NB4 (cell line): ENCODE data around the gene RAC2.

Experiments used
- DNase-seq: peaks from one replicate; pipeline ENCODE4 v3.0.0; 2010; ENCODE audit warnings: low read depth
- H3K4me3 ChIP-seq: one replicate; pipeline ENCODE4 v1.5.1; 2011; ENCODE audit warnings: mild to moderate bottlenecking, low read depth, low read length, moderate library complexity
- MYC ChIP-seq: IDR thresholded peaks from 2 replicates; pipeline ENCODE4 v1.6.1; 2011; ENCODE audit warnings: low read depth, low read length
- POLR2A ChIP-seq: IDR thresholded peaks from 2 replicates; pipeline ENCODE4 v1.6.1; 2011; ENCODE audit warnings: mild to moderate bottlenecking; ENCODE audit not compliant: insufficient read length; ENCODE audit errors: extremely low read depth
- TF ChIP-seq, protein P1 (sequence below): IDR thresholded peaks from one replicate; pipeline ENCODE4 v1.5.1; 2012; ENCODE audit warnings: low read depth, low read length
- TF ChIP-seq, protein P2 (sequence below): IDR thresholded peaks from 2 replicates; pipeline ENCODE4 v1.6.1; 2011; ENCODE audit warnings: low read depth, low read length

Gene RAC2

DNA sequence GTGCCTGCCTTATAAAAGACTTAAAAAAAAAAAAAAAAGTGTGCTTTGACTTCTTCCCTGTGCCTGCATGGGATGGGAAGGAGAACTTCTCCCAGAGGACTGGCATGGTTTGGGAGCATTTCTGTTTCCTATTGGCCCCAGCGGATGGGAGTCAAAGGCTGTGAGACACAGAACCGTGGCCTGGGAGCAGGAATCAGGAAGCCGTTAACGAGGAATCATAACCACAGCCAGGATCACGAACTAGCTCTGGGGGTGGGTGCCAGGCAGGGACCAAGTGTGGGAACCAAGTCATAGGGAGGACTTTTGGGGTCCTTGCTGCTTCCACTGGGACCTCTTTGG is 56.5 kb downstream of the RAC2 start:
- DNase-seq, result no peak
- H3K4me3 ChIP-seq, result no peak overlapping the region
- TF ChIP-seq, protein P1, sequence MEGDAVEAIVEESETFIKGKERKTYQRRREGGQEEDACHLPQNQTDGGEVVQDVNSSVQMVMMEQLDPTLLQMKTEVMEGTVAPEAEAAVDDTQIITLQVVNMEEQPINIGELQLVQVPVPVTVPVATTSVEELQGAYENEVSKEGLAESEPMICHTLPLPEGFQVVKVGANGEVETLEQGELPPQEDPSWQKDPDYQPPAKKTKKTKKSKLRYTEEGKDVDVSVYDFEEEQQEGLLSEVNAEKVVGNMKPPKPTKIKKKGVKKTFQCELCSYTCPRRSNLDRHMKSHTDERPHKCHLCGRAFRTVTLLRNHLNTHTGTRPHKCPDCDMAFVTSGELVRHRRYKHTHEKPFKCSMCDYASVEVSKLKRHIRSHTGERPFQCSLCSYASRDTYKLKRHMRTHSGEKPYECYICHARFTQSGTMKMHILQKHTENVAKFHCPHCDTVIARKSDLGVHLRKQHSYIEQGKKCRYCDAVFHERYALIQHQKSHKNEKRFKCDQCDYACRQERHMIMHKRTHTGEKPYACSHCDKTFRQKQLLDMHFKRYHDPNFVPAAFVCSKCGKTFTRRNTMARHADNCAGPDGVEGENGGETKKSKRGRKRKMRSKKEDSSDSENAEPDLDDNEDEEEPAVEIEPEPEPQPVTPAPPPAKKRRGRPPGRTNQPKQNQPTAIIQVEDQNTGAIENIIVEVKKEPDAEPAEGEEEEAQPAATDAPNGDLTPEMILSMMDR, result no peak
- TF ChIP-seq MYC, result no peak
- no peak for TF ChIP-seq POLR2A
- TF ChIP-seq, protein P2, sequence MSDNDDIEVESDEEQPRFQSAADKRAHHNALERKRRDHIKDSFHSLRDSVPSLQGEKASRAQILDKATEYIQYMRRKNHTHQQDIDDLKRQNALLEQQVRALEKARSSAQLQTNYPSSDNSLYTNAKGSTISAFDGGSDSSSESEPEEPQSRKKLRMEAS, result no peak

DNA sequence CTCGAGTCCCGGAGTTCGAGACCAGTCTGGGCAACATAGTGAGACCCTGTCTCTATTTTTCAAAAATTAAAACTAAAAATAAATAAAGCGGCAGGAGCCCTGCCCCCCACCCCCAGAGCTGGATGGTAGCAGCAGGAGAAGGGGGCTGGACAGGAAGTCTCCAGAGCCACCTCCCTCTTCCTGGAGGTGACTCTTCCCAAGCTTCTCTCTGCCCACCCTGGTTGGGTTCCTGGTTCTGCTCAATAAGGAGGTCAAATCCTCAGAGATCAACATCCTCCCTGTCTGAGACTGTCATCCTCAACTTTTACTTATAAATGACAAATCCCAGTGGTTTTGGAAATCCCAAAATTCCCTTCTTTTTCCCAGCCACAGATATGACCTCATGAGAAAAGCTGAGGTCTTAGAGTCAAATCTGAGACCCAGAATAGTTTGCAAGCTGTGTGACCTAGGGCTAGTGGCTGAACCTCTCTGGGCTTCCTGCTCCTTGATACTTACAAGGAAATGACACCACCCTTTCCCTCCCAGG is 57.0 kb downstream of the RAC2 start:
- no peak for DNase-seq
- TF ChIP-seq MYC (no peak), POLR2A (no peak)
- TF ChIP-seq, protein P1, result no peak
- TF ChIP-seq, protein P2, result no peak
- no peak overlapping the region for H3K4me3 ChIP-seq

DNA sequence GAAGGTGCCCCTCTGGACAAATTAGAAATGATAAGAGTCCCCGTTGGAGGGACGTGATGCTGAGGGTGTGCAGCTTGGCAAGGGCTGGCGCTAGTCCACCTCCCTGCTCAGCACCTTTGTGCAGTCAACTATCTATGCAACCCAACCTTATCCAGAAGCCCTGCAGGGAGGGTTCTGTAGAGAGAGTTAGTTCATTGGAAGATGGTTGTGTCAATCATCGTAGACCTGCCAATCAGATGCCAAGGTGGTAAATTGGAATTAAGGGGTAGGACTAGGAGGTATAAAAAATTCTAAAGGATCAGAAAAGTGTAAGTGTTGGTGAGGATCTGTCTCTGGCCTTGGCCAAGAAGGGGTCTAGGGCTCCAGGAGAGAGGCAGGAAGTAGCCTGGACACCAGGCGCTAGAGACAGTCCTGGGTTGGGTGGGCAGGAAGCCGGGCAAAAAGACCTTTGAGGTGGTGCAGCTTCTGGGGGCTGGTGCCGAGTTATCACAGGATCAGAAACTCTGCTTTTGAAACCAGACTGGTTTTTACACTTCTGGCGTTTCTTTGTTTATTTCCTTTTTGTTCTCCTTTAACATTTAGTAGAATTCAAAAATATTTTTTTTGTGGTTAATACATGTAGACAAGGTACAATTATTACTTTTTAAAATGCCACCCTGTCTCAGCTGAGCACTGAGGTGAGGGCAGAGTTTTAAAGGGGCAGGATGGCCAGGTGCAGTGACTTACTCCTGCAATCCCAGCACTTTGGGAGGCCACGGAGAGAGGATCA is 57.7 kb downstream of the RAC2 start:
- H3K4me3 ChIP-seq, result no peak overlapping the region
- TF ChIP-seq, protein P2, result no peak
- TF ChIP-seq MYC, result no peak
- no peak for TF ChIP-seq POLR2A
- TF ChIP-seq, protein P1, result no peak
- peak; percentile 81 for DNase-seq

DNA sequence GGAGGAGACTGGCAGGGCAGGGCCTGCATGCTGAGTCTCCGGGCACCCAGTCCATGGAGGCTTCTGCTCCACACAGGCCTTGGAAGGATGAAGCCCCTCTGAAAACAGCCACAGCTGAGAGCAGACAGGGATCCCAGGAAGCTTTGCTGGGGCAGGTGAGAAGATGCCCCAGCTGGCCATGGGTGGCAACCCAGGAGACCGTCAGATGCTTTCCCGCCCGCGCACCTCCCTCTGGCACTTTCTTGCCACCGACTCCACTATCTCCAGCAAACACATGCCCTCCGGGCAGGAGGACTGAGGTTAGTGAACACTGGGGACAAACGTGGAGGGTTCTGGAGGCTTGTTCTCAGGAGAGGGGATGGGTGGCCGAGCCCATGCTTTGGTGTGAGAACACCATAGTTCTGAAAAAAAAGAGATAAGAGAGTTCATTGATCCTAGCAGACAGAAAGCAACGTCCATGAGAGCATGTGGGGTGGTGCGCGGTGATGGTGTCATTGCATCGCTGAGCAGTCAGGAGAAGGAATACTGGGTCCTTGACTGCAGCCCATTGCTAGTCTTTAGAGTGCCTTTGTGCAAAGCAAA is 58.3 kb downstream of the RAC2 start:
- DNase-seq, result no peak
- no peak for TF ChIP-seq POLR2A
- TF ChIP-seq, protein P1, result no peak
- TF ChIP-seq, protein P2, result no peak
- no peak for TF ChIP-seq MYC
- H3K4me3 ChIP-seq, result no peak overlapping the region

DNA sequence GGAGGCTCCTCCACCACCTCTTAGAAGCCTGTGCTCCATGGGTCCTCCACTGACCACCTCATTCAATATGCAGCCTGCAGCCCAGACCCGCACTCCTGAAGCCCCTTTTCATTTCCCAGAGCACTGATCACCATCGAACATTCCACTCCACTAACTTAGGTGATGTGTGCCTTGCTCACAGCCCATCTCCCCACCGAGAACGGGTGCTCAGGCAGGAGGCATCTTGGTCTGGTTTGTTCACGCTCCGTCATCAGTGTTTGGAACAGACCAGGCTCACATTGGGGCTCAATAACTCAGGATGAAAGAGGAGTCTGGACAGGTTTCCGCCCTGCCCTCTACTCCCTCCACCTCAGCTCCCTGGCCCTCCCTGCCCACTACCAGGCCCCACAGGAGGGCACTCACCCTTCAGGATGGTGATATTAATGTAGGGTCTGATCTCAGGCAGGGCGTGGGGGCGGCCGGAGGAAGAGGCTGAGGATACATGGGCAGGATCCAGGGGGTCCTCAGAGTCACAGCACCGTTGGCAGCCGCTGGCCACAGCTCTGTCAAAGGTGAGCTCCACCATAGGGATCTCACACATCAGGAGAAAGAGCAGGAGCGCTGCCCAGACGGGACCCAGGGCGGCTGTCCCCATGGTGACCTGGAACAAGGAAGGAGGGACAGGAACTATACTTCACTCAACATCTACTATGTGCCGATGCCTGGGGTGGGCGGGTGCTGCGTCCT is 59.1 kb downstream of the RAC2 start:
- TF ChIP-seq, protein P2, result no peak
- TF ChIP-seq MYC (no peak), POLR2A (no peak)
- TF ChIP-seq, protein P1, result no peak
- DNase-seq, result no peak
- H3K4me3 ChIP-seq, result no peak overlapping the region
